IPS-NIHi7 (cell line): ENCODE data around the gene TMEM51.

ENCODE experiments used
- DNase-seq: peaks from one replicate; pipeline ENCODE4 v3.0.0; 2012; ENCODE audit warnings: mixed read lengths; ENCODE audit errors: extremely low spot score

The TMEM51 gene, protein sequence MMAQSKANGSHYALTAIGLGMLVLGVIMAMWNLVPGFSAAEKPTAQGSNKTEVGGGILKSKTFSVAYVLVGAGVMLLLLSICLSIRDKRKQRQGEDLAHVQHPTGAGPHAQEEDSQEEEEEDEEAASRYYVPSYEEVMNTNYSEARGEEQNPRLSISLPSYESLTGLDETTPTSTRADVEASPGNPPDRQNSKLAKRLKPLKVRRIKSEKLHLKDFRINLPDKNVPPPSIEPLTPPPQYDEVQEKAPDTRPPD

DNA sequence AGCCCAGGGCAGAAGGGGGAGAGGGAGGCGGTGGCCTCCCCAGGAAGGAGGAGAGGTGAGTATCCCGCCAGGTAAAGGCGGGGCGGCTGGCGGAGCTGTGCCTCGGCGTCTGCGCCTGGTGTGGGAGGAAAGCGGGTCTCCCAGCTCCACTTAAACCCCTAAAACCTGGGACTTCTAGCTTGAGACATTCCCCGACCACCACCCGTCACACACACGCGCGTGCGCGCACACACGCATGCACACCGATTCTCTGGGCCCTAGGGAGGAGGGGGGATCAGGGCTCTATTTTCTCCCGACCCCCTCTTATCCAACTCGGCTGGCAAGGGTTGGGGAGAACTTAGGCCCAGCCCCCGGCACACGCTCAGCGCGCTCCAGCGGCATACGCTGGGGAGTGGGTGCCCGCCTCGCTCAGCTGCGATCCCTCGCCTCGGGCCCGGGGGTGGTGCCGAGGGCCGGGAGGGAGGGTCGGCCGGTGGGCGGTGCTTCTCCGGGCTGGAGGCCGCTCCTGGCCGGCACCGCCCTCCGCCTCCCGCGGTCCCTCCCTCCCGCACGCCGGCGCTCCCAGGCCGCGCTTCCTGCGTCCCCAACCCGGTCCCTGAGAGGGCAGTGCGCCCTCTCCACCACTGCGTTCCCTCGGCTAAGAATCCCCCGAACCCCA lies at the start of gene TMEM51:
TMEM51 (plus strand) TSS at position 564 of the 658 bp plus-strand sequence. CDS start 61,341 bp downstream, outside the sequence.
- peak; percentile 91 for DNase-seq

DNA sequence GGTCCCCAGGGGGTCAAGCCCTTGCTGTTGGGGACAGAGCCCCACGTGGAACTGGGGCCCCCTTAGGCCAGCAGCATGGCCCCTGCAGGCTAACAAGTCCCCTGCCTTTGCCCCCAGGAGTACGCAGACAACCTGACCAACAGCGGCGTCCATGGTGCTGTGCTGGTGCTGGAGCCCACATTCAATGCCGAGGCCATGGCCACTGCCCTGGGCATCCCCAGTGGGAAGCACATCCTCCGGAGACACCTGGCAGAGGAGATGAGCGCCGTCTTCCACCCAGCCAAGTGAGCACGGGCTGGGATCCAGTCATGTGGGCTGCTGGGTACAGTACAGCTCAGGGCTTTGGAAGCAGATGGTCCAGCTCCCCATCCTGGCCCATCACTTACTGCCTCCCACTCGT lies 49.6 kb upstream of the TMEM51 start:
- no peak for DNase-seq

DNA sequence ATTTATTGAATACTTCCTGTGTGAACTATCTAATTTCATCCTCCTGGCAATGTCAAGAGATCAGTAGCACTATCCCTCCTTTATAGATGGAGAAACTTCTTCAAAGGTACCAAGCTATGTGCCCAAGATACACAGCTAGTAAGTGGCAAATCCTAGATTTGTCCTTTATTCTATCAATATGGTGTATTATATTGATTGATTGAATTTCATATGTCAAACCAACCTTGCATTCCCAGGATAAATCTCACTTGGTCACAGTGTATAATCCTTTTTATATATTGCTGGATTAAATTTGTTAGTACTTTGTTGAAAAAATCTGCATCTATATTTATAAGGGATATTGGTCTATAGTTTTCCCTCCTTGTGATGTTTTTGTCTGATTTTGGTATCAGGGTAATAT lies 48.8 kb upstream of the TMEM51 start:
- no peak for DNase-seq

DNA sequence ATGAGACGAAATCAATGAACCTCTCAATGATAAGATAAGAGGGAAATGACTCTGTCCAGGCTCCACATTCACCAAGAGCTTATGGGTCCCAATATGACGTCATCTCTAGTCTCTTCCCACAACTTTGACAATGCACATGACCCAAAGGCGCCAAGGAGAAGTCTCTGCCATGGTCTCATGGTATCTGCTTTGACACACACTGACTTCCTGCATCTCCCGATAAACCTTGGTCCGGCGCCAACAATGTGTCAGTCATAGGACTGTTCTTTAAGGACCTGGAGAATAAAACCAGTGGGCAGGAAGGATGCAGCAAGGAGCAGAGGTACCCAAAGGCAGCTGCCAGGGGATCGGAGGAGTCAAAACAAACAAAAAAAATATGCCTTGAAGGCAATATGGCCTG lies 46.9 kb upstream of the TMEM51 start:
- no peak for DNase-seq

DNA sequence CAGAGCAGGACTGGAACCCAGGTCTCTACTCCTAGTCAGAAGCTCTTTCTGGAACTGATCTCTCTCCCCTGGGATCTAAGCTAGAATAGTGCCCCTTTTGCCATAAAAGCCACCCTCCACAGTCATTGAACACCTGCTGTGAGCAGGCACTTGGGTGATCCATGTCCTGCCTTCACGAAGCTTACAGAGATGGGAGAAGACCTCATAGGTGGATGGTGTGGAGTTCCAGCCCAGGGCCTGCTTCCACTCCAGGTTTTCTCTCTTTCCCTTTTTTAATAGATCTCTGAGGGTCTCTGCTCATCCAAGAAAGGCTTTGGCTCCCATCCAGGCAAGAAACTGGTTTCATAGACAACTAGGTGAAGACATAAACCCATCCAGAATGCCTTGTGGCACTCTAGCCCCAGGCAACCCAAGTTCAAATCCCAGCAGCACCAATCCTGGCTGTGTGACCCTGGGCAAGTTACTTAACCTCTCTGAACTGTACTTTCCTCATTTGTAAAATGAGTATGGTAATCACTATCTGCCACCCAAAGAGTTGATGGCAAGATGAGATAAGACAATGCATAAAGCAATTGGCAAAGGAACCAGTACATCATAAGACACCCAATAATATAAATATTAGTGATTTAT lies 46.4 kb upstream of the TMEM51 start:
- DNase-seq: no peak

DNA sequence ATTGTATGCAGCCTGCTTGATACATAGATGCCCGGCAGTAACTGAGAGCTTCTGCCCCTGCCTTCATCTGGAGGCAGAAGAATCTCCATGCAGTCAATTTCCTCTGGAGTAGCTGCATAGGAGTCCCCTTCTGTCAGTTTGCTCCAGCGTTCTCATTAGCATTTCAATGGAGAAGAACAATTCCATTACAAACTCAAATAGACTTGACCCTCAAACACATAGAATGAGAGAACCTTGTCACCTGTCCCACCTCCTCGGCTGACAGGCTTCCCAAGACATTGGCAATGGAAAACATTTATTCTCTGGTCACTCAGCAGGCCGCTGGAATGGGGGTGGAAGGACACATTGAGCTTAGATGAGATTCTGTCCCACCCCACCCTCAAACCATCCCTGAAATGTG lies 45.6 kb upstream of the TMEM51 start:
- no peak for DNase-seq

DNA sequence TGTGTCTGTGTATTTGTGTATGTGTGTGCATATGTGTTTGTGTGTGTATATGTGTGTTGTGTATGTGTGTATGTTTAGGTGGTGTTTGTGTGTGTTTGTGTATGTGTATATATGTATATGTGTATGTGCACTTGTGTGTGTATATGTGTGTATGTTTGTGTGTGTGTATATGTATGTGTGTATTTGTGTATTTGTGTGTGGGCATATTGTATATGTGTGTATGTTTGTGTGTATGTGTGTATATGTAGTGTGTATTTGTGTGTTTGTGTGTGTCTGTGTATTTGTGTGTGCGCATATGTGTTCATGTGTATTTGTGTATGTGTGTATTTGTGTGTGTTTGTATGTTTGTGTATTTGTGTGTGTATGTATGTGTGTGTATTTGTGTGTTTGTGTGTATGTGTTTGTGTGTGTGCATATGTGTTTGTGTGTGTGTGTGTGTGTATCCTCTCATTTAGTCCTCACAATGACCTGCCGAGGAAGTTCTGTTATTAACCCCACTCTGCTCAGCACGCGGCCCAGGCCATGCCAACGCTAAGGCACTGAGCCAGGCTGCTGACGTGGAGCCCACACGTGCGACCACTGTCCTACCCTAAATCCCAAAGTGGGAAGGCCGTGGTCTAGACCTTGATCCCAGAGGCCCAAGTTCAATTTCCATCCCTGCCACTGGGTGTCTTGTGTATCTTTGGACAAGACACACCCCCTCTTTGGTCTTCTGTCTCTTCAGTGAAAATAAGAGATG lies 43.2 kb upstream of the TMEM51 start:
- DNase-seq: no peak

DNA sequence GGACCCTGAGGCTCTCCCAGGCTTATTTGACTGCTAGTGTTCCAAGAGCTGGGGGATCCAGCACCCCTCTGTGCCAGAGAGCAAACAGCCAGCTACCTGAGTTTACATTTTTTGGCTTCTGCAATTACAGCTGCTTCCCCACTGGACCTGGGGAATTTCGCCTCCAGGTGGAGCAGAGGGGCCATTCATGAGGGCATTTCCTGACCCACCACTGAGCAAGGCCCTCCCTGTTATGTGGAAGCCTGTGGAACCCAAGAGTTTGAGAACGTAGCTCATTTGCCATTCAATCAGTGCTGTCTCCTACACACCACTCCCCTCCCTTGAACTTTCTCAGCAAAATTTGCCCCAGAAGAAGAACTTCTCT lies 42.7 kb upstream of the TMEM51 start:
- DNase-seq: peak; percentile 71

DNA sequence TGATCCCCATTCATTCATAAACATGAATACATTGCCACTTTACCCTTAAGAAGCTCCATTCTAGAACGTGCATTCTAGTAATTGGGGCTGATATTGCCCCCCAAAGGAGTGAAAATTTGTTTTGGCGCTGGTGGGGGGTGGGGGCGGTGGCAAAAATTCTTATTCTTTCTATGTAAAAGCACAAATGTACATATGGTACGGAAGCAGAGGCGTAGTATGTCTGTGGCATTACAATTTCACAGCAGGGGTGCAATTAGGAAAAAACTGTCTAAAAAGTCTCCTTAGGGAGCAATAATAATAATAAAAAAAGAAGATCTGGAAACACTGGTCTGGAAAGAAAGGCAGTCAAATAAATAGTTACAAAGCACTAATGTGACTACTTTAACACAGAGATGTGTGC lies 40.4 kb upstream of the TMEM51 start:
- no peak for DNase-seq

DNA sequence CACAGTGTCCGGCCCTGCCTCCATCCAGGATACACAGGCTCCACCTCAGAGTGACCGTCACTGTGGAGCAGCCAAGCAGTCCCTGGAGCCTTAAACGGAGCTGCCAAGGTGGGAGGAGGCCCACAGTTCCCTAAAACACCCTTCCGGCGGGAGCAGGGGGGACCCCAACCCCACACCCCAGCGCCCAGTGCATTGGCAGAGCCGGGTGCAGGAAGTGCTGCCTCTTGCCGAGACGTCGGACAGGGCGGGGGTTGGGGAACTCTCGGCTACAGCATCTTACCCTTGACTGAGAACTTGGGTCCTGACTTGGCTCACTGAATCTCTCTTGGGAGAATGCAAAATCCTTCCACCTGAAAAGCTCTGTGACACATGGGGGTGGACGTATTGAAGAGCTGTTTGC lies 38.7 kb upstream of the TMEM51 start:
- no peak for DNase-seq

DNA sequence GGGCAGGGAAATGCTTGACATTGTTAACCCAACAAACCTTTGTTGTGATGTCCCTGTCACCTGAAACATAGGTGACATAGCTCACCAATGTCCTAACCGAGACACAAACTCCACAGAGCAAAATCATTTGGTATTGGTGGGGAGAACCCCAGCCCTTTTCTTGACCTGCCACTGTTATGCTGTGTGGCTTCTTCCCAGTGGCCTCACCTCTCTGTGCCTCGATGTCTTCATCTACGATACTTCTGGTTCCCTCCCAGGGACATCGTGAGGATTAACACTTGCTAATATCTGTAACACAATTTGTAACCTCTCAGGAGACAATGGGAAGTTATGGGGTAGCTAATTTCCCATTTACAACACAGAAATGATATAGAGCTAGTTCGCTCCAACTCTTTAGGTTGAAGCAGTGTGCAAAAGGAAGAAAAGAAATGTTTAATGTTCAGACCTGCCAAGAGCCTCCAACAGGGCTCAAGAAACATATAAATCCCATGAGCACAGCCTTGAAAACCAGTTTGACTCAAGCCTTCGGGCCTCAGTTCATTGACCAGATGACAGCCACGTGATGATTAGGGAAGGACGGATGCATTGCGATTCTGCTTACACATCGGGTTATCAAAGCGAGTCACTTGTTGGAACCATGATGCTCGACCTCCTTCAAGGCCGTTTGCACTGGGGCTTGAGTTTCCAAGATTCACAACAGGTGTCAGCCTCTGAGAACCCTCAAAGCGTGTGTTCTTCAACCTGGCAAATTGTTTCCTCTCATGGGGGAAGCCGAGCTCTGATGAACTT lies 37.8 kb upstream of the TMEM51 start:
- no peak for DNase-seq

DNA sequence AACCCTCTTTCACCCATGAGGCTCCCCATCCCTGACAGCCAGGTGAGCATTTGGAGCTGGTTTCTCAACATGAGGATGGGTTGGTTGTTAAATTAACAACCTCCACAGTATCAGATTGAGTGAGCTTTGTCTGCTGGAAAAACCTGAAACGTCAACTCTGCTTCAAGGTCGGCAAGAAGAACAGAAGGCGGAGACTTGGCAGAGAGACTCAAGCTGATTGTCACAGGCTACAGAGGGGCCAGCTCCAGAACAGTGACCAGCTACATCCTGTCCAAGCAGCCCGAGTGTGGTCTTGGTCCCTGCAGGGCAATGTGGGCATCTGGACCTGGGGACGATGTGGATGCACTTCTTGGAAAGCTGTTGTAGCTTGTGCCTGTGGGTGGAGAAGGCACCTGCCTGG lies 36.6 kb upstream of the TMEM51 start:
- DNase-seq: no peak

DNA sequence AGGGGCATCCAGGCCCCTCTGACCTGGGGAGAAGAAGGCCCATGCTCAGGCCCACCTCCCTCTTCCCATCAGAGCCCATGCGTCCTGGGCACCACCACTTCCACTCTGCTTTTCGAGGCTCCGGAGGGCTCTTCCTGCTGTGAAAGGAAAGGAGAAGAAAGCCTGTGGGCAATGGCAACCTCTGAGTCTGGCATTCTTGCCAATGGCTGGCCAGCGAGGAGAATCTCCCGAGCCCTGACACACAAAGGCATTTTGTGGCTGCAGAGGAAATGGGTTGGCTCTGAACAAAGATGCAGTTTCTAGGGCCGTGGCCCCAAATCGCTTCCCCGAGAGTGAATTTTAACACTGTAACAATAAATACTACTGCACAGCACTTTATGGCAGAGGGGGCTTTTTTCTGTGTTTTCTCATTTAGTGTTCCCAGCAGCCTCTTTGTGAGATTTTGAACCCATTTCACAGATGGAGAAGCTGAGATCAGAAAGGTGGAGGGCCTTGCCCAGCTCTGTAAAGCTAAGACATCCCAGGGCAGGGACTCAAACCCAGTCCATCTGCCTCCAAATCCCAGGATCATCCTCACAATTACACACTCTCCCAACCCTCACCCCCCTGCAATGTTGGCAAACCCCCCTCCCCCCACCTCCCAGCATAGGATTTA lies 35.7 kb upstream of the TMEM51 start:
- no peak for DNase-seq

DNA sequence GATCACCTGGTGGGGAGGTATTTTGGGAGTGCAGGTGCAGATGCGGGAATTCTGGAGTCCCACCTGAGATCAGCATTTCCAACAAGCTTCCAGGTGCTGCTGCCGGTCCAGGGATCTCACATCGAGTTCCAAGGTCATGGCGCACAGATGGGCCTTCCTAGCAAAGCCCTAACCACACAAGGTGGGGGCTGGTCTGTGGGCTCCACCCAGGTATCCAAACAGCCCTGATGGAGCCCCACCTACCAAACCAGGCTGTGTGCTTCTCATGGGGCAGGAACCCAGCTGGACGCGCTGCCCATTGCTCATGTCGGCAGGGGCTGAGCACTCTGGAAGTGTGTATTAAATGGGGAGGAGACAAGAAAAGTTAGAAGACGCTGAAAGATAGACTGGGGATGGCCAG lies 35.0 kb upstream of the TMEM51 start:
- DNase-seq: no peak

DNA sequence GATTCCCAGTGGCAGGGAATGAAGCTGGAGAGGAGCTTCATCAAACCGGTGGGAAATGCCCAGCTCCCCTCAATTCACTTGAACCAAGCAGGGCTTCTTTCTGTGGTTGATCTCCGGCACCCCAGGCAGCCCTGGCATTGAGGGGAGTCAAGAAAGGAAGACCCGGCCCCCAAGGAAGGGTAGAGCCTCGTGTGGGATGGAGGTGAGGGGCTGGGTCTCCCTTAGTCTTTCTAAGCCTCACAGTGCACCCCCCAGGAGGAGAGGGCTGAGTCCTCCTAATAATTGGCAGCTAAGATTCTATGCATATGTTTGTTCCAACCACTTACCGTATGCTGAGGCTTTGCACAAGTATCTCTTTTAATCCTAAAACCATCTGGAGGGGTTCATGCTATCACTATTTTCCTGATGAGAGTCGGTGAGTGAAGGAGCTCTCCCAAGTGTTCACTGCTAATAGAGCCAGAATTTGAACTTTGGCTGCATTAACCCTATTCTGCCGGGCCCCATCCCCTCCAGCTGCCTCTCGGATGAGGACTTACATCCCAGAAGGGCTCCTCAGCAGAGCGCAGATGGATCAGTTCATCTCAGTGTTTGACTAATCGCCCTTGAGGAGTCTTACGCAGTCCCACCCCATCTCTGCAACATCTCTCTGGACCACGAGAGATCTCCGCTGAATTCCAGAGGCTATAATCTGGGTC lies 33.1 kb upstream of the TMEM51 start:
- DNase-seq: no peak

DNA sequence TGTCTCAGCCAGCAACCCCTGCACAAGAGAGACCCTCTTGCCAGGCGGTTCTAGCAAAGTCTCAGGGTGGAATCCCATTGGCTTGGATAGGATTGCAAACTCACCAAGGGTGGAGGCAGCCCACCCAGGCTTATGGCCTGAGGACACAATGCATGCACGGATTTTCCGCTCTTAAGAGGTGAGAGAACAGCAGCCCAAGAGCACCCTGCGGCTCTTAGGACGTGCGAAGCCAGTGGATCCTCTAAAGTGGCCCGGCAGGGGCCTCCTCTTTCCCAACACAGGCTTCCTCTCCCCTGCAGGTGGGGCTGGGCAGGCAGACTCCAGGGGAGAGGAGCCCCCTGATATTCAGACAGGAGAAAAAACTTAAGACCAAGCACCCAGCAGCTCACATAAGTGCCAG lies 31.2 kb upstream of the TMEM51 start:
- no peak for DNase-seq

DNA sequence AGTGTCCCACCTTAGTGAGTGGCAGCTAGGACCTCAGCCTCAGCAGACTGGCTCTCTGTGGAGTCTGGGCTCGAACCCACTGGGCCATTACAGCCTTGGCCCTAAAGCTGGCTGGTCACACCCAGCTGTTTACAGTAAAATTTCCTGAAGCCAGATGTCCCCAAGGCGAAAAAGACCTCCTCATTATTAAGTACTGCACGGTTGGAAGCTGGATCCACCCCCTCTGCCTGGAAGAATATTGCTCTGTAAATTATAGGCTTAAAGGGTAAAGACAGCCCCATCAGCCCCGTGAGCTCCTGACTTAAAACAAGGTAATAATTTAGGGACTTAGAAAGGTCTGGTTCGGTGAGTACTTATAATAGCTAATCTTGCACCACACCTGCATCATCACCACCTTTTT lies 30.3 kb upstream of the TMEM51 start:
- DNase-seq: no peak

DNA sequence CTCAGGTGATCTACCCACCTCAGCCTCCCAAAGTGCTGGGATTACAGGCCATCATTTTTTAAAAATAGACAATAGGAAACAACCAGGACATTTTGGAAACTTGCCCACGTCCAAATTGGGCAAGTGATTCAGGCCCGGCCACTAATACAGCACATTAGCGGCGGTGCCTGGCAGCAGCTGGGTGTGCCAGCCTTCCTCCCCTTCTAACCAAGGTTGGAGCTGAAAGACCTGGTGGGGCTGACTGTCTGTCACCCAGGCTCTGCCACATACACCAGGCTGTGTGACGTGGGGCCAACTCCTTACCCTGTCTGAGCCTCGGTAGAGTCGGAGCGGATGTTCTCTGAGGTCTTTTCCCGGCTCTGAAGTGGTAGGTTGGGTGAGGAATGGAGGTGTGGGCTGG lies 29.6 kb upstream of the TMEM51 start:
- no peak for DNase-seq

DNA sequence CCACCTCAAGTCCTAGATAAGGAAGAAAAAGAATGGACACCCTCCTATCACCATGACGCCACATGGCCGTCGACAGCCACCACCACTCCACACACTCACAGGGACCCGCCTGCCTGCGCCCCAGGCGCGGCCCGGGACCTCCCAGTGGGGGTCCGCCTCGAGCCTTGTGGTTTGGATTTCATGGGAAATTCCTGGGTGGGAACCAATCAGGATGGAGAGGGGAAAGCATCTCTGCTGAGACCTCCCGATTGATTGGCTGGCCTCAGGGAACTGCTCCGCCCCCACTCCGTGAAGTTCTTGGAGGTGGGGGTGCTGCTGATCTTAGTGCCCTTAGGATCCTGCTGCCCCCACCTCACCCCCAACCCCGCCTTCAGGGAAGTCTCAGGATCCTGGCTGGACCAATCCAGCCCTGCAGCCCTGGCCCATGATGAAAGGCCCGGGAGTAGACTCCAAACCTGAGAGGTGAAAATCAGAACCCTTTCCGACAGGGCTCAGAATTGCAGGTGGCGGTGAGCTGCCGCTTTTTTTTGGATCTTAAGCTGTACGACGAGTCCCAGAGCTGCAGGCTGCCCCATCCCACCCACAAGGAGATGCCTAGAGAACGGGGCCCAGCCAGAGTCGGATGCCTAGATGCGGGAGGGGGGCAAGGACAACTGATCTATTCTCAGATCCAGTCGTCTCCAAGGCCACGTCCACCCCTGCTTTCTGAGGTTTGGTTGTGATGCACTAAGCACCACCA lies 29.0 kb upstream of the TMEM51 start:
- peak; percentile 51 for DNase-seq
